Measurements from ENCODE around the gene MITF.

Gene MITF

DNA sequence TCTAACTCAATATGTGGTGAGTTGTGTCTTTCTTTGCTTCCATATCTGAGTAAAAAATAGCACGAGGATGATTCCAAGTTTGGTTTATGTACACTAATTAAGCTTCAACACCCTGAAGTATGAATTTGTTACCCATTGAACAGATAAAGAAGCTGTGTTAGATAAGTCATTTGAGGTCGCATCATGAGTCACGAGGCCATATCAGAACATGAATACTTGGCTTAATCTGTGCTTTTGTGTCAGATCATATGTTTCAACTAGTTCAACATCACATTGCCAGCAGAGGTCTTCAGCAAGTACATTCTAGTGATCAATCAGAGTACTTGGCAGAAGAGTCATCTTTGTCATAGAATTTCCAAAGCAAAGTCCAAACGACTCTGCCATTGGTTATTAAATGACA, 26.3 kb upstream of the MITF start:
- Histone ChIP-seq H3K4me1 (ENCODE audit: control insufficient read depth, insufficient read depth, low read length) (no peaks in the 10 kb centered on the region), H3K9ac (ENCODE audit: low read length) (no peak overlapping the region), H3K4me3 (ENCODE audit: low read length) (no peak overlapping the region), H3K9me3 (ENCODE audit: control insufficient read depth, low read length) (no peaks in the 10 kb centered on the region), H3K27me3 (ENCODE audit: control insufficient read depth, insufficient read depth, low read length) (no peaks in the 10 kb centered on the region), H3K36me3 (ENCODE audit: control insufficient read depth, insufficient read depth, low read length) (no peaks in the 10 kb centered on the region)

DNA sequence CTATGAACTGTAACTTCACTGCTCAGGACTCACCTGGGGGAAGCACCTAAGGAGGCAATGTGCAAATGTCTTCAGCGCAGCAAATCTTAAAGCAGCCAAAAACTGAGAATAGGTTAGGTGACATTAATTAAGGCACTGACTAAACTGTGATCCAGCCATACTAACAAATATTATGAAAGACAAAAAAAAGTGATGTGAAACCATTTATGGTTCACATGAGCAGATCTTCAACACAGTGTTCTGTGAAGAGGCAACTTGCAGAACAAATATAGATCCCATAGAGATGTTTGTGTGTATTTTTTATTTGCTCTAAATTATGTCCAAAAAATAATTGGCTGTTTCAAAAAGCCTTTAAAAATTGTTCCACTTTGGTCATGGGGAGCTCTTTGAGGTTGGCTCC, 24.1 kb upstream of the MITF start:
- H3K9me3 ChIP-seq (ENCODE audit: control insufficient read depth, low read length): no peaks in the 10 kb centered on the region
- H3K4me1 ChIP-seq (ENCODE audit: control insufficient read depth, insufficient read depth, low read length): no peaks in the 10 kb centered on the region
- H3K36me3 ChIP-seq (ENCODE audit: control insufficient read depth, insufficient read depth, low read length): no peaks in the 10 kb centered on the region
- H3K4me3 ChIP-seq (ENCODE audit: low read length): no peak overlapping the region
- no peaks in the 10 kb centered on the region for H3K27me3 ChIP-seq (ENCODE audit: control insufficient read depth, insufficient read depth, low read length)
- H3K9ac ChIP-seq (ENCODE audit: low read length): no peak overlapping the region

DNA sequence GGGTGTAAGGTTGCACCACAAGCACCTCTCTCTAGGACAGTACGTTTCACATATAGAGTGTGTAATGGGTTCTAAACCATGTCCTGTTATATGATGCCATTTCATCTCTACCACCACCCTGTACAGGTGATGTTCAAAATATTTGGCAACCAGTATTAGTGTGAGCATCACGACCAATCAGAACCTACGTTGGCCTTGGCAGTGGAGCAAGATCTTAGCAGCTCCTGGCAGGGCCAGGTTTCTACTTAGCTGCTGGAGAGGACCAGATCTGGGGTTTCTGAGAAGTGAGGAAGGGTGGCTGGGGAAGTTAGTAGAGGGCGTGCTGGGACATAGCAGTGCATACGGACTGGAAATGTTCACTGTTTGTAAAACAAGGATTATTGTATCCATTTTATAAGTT, 23.1 kb upstream of the MITF start:
- H3K9me3 ChIP-seq (ENCODE audit: control insufficient read depth, low read length): no peaks in the 10 kb centered on the region
- no peaks in the 10 kb centered on the region for H3K27me3 ChIP-seq (ENCODE audit: control insufficient read depth, insufficient read depth, low read length)
- H3K9ac ChIP-seq (ENCODE audit: low read length): no peak overlapping the region
- no peak overlapping the region for H3K4me3 ChIP-seq (ENCODE audit: low read length)
- no peaks in the 10 kb centered on the region for H3K4me1 ChIP-seq (ENCODE audit: control insufficient read depth, insufficient read depth, low read length)
- no peaks in the 10 kb centered on the region for H3K36me3 ChIP-seq (ENCODE audit: control insufficient read depth, insufficient read depth, low read length)

DNA sequence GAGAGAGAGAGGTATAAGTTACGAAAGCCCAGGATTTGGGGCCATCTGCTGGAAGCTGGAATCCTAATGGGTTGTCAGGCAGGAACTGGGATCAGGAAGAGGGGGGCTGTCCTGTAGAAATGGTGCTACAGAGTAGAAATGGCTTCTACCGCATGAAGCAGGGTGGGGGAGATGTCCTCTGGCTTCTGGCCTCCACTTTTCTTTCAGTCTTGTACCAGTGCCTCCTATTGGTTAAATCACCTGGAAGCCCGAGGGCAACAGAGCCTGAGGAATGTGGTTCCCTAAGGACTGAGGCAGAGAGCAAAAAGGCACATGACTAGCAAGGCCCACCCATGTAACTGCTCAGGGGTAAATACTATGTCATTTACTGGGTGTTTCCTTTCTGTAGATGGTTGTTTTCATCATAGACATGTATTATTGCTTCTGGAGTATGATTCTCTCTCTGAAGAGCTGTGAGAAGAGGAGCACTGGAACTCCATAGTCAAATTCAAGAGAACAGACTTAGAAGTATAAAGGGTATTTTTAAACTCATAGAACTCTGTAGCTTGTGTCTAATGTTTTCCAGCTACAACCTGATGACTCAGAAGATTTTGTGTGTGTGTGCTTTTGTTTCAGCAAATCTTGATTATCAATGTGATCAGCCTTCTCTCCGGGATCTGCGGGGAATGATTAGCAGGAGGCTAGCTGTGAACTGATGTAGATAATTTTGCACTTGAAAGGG, 20.2 kb upstream of the MITF start:
- Histone ChIP-seq H3K27me3 (ENCODE audit: control insufficient read depth, insufficient read depth, low read length) (no peaks in the 10 kb centered on the region), H3K36me3 (ENCODE audit: control insufficient read depth, insufficient read depth, low read length) (no peaks in the 10 kb centered on the region), H3K9me3 (ENCODE audit: control insufficient read depth, low read length) (no peaks in the 10 kb centered on the region), H3K4me3 (ENCODE audit: low read length) (no peak overlapping the region), H3K4me1 (ENCODE audit: control insufficient read depth, insufficient read depth, low read length) (no peaks in the 10 kb centered on the region), H3K9ac (ENCODE audit: low read length) (no peak overlapping the region)

DNA sequence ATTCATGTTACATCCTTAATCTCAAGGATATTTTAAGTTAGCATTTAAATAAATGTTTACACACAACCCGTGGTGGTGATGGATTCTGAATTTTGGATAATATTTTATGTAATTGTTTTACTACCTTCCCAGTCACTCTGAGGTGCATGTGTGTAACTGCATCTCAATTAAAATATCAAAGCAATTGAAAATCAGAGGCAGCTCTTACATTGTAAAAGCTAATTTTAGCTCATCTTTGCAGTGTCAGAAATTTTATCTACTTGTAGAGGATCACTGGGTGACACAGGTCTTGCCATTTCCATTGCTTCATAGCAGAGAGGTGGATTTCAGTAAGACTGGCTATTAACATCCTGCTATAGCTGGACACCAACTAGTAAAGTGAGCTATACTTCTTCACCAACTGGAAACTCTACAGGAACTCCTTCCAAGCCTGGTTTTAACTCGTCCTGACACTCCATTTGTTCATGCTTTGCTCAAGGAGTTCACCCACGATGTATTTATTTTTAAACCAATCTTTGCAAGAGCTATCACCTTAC, 19.6 kb upstream of the MITF start:
- H3K4me1 ChIP-seq (ENCODE audit: control insufficient read depth, insufficient read depth, low read length): no peaks in the 10 kb centered on the region
- no peak overlapping the region for H3K4me3 ChIP-seq (ENCODE audit: low read length)

DNA sequence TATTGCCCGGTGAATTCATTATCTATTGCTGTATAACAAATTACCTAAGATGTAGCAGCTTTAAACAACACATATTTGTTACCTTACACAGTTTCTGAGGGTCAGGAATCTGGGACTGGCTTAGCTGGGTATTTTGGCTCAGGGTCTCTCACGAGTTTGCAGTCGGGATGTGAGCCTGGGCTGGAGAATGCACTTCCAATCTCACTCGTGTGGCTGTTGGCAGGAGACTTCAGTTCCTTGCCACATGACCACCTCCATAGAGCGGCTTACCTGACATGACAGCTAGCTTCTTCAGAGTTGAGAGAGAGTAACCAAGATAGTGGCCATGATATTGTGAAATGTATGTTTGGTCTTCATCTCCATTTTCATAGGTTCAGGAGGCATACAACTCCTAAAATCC, 18.4 kb upstream of the MITF start:
- Histone ChIP-seq H3K4me3 (ENCODE audit: low read length) (no peak overlapping the region), H3K9ac (ENCODE audit: low read length) (no peak overlapping the region), H3K4me1 (ENCODE audit: control insufficient read depth, insufficient read depth, low read length) (no peaks in the 10 kb centered on the region), H3K36me3 (ENCODE audit: control insufficient read depth, insufficient read depth, low read length) (no peaks in the 10 kb centered on the region), H3K27me3 (ENCODE audit: control insufficient read depth, insufficient read depth, low read length) (no peaks in the 10 kb centered on the region), H3K9me3 (ENCODE audit: control insufficient read depth, low read length) (no peaks in the 10 kb centered on the region)

More for the DNA sequence above, 19.6 kb upstream of the MITF start:
- H3K9me3 ChIP-seq (ENCODE audit: control insufficient read depth, low read length): no peaks in the 10 kb centered on the region
- no peak overlapping the region for H3K9ac ChIP-seq (ENCODE audit: low read length)
- no peaks in the 10 kb centered on the region for H3K36me3 ChIP-seq (ENCODE audit: control insufficient read depth, insufficient read depth, low read length)
- no peaks in the 10 kb centered on the region for H3K27me3 ChIP-seq (ENCODE audit: control insufficient read depth, insufficient read depth, low read length)

DNA sequence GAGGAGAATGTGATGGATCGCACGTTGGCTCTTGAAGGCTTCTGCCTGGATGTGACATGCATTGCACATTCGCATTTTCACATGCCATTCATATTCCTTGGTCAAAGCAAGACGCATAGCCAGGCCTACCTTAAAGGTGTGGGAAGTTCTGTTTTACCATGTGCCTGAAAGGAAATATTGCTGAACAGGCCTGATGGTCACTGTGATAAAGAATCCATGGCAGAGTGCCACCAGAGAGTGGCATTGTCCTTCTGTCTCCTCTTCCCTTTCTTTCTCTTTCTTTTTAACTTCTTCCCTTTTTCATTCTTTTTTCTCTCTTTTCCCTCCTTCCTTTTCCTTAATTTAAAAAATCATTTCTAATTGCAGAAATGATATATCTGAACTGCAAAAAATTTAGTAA, 15.9 kb upstream of the MITF start:
- Histone ChIP-seq H3K4me3 (ENCODE audit: low read length) (no peak overlapping the region), H3K9ac (ENCODE audit: low read length) (no peak overlapping the region), H3K36me3 (ENCODE audit: control insufficient read depth, insufficient read depth, low read length) (no peaks in the 10 kb centered on the region), H3K27me3 (ENCODE audit: control insufficient read depth, insufficient read depth, low read length) (no peaks in the 10 kb centered on the region), H3K9me3 (ENCODE audit: control insufficient read depth, low read length) (no peaks in the 10 kb centered on the region), H3K4me1 (ENCODE audit: control insufficient read depth, insufficient read depth, low read length) (no peaks in the 10 kb centered on the region)

DNA sequence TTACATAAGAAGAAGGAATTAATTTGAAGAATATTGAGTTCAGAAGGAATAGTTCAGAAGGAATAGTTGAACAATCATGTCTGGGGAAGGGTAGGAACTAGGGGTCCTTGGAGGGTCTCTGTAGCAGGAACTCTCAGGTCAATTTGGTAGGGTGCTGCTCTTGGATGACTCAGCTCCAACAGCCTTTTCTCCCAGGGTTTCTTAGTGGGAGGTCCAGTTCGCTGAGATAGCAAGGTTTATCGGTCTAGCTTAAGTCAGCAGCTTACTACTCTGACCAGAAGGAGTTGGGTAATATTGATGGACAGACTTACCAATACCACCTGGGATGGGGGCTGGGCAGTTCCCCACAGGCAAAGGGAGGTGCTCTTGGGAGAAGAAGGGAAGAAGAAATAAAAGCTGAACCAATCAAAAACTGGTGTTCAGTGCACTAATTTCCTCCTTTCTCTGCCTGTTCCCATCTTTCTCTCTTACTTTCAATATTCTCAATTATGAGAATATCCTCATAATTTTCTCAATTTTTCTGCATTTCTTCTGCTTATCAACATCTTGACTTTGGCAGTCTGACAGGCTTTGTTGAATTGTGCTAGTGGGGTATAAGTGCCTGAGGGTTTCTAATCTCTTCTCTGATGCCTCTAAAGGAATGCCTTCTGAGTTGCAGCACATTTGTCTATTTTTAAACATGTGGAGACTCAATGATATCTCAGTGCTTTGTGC, 14.4 kb upstream of the MITF start:
- no peaks in the 10 kb centered on the region for H3K9me3 ChIP-seq (ENCODE audit: control insufficient read depth, low read length)
- no peaks in the 10 kb centered on the region for H3K36me3 ChIP-seq (ENCODE audit: control insufficient read depth, insufficient read depth, low read length)
- no peak overlapping the region for H3K9ac ChIP-seq (ENCODE audit: low read length)
- no peak overlapping the region for H3K4me3 ChIP-seq (ENCODE audit: low read length)
- H3K4me1 ChIP-seq (ENCODE audit: control insufficient read depth, insufficient read depth, low read length): no peaks in the 10 kb centered on the region
- no peaks in the 10 kb centered on the region for H3K27me3 ChIP-seq (ENCODE audit: control insufficient read depth, insufficient read depth, low read length)

DNA sequence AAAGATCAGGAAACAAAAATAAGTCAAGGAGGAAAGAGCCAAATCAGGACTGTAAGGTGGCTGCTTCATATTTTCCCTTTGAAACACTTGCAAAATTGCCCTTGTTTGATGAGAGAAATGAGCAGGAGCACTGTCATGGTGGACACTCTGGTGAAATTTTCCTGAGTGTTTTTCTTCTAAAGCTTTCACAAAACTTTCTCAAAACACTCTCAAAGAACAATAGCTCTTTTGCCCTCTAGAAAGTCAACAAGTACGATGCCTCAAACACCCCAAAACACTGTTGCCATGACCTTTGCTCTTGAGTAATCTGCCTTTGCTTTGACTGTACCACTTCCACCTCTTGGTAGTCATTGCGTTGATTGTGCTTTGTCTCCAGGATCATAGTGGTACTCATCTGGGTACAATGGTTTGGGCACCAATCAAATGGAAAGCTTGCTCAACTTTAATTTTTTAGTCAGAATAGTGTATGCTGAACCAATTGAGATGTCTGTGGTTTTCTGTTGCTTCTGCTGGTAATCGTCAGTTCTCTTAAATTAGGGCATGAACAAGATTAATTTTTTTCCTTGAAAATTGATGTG, 13.2 kb upstream of the MITF start:
- Histone ChIP-seq H3K4me3 (ENCODE audit: low read length) (no peak overlapping the region), H3K27me3 (ENCODE audit: control insufficient read depth, insufficient read depth, low read length) (no peaks in the 10 kb centered on the region), H3K9ac (ENCODE audit: low read length) (no peak overlapping the region), H3K4me1 (ENCODE audit: control insufficient read depth, insufficient read depth, low read length) (no peaks in the 10 kb centered on the region), H3K9me3 (ENCODE audit: control insufficient read depth, low read length) (no peaks in the 10 kb centered on the region), H3K36me3 (ENCODE audit: control insufficient read depth, insufficient read depth, low read length) (no peaks in the 10 kb centered on the region)

DNA sequence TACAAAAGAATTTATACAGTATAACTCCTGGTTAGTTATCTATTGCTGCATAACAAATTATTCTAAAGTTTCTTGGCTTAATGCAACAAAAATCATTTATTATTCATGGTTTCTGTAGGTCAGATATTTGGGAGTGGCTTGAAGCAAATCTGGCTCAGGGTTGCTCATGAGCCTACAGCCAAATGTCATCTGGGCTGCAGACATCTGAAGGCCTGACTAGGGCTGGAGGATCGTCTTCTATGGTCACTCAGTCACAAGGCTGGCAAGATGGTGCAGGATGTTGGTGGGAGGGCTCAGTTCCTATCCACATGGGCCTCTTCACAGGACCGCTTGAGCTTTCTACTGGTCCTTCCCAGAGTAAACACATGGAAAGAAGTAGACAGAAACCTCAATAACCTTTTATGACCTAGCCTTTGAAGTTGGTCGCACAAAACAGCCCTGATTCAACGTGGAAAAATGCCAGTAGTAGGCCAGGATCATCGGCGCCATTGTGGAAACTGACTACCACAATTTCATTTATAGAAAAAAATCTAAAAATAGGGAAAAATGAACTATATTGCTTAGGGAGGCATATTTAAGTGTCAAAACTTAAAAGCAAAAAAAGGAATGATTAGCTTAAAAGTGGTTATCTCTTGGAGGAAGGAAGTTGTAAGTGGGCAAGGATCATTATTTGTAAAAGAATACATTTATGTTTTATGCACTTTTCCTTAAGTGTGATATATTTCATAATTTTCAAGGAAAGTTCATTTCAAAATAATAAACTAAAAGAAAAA, 9.9 kb upstream of the MITF start:
- Histone ChIP-seq H3K4me3 (ENCODE audit: low read length) (no peak overlapping the region), H3K36me3 (ENCODE audit: control insufficient read depth, insufficient read depth, low read length) (no peaks in the 10 kb centered on the region)

DNA sequence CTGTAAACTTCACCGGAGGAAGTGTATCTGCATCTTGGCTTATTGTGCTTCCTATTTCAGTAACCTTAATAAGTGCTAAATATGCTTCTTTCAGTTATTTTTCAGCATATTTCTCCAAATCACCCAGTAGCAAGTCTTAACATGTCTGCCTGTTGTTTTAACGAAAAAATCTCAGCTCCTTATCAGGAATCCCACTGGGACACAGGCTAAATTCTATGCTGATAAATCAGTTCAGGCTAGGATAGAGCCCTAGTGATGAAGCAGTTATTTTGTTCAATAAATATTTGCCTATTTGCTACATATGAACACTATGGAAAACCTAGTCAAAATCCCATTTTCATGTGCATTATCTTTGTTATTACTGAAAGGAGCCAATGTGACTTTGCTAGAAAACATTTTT, 8.2 kb upstream of the MITF start:
- Histone ChIP-seq H3K9ac (ENCODE audit: low read length) (no peak overlapping the region), H3K4me1 (ENCODE audit: control insufficient read depth, insufficient read depth, low read length) (no peaks in the 10 kb centered on the region), H3K27me3 (ENCODE audit: control insufficient read depth, insufficient read depth, low read length) (no peaks in the 10 kb centered on the region), H3K4me3 (ENCODE audit: low read length) (no peak overlapping the region), H3K36me3 (ENCODE audit: control insufficient read depth, insufficient read depth, low read length) (no peaks in the 10 kb centered on the region), H3K9me3 (ENCODE audit: control insufficient read depth, low read length) (no peaks in the 10 kb centered on the region)

More for the DNA sequence above, 9.9 kb upstream of the MITF start:
- Histone ChIP-seq H3K9me3 (ENCODE audit: control insufficient read depth, low read length) (no peaks in the 10 kb centered on the region), H3K4me1 (ENCODE audit: control insufficient read depth, insufficient read depth, low read length) (no peaks in the 10 kb centered on the region), H3K9ac (ENCODE audit: low read length) (no peak overlapping the region), H3K27me3 (ENCODE audit: control insufficient read depth, insufficient read depth, low read length) (no peaks in the 10 kb centered on the region)

DNA sequence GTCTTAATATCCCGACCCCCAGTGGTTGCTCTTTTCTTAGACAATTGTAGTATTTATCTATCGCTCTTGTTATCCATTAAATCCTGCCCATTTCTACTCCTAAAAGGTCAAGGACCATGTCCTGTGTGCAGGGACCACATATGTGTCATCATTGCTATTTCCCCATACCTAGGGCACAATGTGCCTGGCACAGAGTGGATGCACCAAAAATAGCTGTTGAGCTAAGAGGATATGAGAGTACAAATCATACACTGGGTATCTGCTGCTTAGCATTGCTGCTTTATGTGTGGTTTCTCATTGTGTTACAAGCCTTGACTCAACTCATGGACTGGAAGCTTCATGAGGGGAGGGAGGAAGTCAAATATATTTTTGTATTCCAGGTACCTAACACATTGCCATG, 3.4 kb upstream of the MITF start:
- Histone ChIP-seq H3K4me3 (ENCODE audit: low read length) (no peak overlapping the region), H3K36me3 (ENCODE audit: control insufficient read depth, insufficient read depth, low read length) (no peaks in the 10 kb centered on the region), H3K9ac (ENCODE audit: low read length) (no peak overlapping the region), H3K9me3 (ENCODE audit: control insufficient read depth, low read length) (no peaks in the 10 kb centered on the region), H3K27me3 (ENCODE audit: control insufficient read depth, insufficient read depth, low read length) (no peaks in the 10 kb centered on the region), H3K4me1 (ENCODE audit: control insufficient read depth, insufficient read depth, low read length) (no peaks in the 10 kb centered on the region)
